ENCODE measurements around the gene NPM1.
"Not testable (repeated sequence)": the region's sequence is repeated elsewhere in the genome, so short reads cannot be mapped to it uniquely, and the experiment has no call there.

NPM1 gene

GRCh38 chr5:171386861-171387344 lies 746 bp upstream of the NPM1 start:
- DNase-seq, result no peak

GRCh38 chr5:171387970-171388815 lies 544 bp downstream of the NPM1 start:
- peak; percentile 15 to 18 for DNase-seq

- DNase-seq, result no peak
Measured at GRCh38 chr5:171388816-171389168, 1.1 kb downstream of the NPM1 start.

- DNase-seq, result no peak
Measured at GRCh38 chr5:171390883-171391677, 3.4 kb downstream of the NPM1 start.

GRCh38 chr5:171391996-171392577 lies 4.4 kb downstream of the NPM1 start:
- no peak for DNase-seq

GRCh38 chr5:171392585-171393159 lies 5.0 kb downstream of the NPM1 start:
- no peak for DNase-seq

GRCh38 chr5:171395042-171395441 lies 7.4 kb downstream of the NPM1 start:
- DNase-seq, result no peak

- not testable (repeated sequence) for DNase-seq
Measured at GRCh38 chr5:171396583-171396982, 8.9 kb downstream of the NPM1 start.

GRCh38 chr5:171397190-171397589 lies 9.5 kb downstream of the NPM1 start:
- DNase-seq, result no peak

- DNase-seq, result no peak
Measured at GRCh38 chr5:171397599-171397998, 9.9 kb downstream of the NPM1 start.

- DNase-seq, result not testable (repeated sequence)
Measured at GRCh38 chr5:171398660-171399059, 11.0 kb downstream of the NPM1 start.

GRCh38 chr5:171400169-171400568 lies 12.5 kb downstream of the NPM1 start:
- DNase-seq, result no peak

- no peak for DNase-seq
Measured at GRCh38 chr5:171401167-171401947, 13.7 kb downstream of the NPM1 start.

GRCh38 chr5:171402751-171403150 lies 15.1 kb downstream of the NPM1 start:
- not testable (repeated sequence) for DNase-seq

GRCh38 chr5:171405615-171406014 lies 18.0 kb downstream of the NPM1 start:
- DNase-seq, result no peak

- no peak for DNase-seq
Measured at GRCh38 chr5:171407234-171407633, 19.6 kb downstream of the NPM1 start.

GRCh38 chr5:171409164-171410136 lies 21.8 kb downstream of the NPM1 start:
- DNase-seq, result no peak

- no peak for DNase-seq
Measured at GRCh38 chr5:171410181-171410580, 22.5 kb downstream of the NPM1 start.

GRCh38 chr5:171412186-171412585 lies 24.5 kb downstream of the NPM1 start:
- no peak for DNase-seq

GRCh38 chr5:171413153-171413910 lies 25.7 kb downstream of the NPM1 start:
- no peak for DNase-seq

Measured in NCI-H187 (cell line).